HL-60/S4 (cell line): ENCODE data around the gene EPB41L4A.

Experiments used
- in situ Hi-C: fragments of 300-500 bp; cut with MboI; formaldehyde crosslinking; loops from 2 replicates; pipeline ENCODE4 v1.14.3; 2022; ENCODE audit warnings: low sequenced_read_pairs

Gene EPB41L4A

GRCh38 chr5:112123086-112123485, 296.0 kb downstream of the EPB41L4A start:
- in situ Hi-C loops, result no loop called here

- in situ Hi-C loops, result no loop called here
Measured at GRCh38 chr5:112122353-112122752, 296.7 kb downstream of the EPB41L4A start.

DNA sequence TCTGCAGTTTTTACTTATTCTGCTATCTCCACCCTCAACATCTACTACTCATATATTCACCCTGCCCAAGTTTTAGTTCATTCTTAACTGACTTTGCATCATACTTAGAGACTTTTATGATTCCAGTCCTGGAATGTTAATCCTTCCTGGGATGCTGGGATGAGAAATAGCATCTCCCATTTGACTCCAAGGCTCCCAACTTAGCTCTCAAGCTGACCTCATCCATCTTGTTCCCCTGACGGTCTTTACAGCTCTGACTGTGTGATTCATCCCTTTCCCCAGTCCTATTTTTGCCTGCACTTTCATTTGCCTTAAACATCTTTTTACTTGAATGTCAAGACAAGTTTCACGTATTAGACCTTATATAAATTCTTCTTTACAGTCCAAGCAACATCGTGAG, 297.8 kb downstream of the EPB41L4A start:
- in situ Hi-C loops, result no loop called here

- in situ Hi-C loops, result no loop called here
Measured at GRCh38 chr5:112119969-112120368, 299.1 kb downstream of the EPB41L4A start.

- in situ Hi-C loops, result no loop called here
Measured at GRCh38 chr5:112119508-112119907, 299.6 kb downstream of the EPB41L4A start.

DNA sequence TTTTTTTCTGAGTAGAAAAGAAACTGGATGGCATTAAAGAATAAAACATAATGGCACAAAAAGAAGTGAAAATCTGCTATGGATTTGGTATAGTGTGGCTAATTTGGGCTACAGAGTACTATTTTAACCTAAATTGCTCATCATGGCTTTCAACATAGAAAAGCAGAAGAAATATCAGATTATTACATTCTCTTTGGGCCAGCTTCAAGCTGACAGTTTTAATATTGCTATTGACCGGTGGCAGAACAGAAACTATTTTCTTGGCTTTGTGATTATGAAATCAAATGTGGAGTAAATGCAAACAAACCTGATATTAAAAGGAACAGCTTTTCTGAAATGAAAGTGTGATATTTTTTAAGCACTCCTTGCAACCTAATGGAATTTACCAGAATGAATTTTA, 301.5 kb downstream of the EPB41L4A start:
- in situ Hi-C loops, result no loop called here

GRCh38 chr5:112116371-112116770, 302.7 kb downstream of the EPB41L4A start:
- in situ Hi-C loops, result no loop called here

DNA sequence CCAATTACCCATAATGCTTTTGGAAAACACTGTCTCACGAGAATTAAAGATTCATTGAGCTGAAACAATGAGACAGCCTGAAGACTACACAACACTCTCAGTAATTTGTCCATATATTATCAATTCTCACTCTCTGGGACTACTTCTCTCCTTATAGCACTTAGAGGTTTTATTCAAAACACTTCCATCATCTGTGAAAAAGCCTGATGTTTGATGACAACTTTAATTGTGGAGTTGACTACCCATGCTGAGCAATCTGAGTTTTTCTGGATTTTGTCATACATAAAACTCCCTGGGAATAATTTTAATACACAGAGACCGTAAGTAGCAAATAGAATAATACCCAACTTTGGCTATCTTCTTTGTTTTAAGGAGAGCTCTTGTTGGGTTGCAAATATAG, 305.5 kb downstream of the EPB41L4A start:
- in situ Hi-C loops, result no loop called here
